ENCODE measurements around the gene VPS4A.

- TF ChIP-seq CTCF (IDR thresholded peaks at IDR 0.05; ENCODE audit: low read depth, low read length) (no peak), EZH2phosphoT487 (IDR thresholded peaks at IDR 0.05; ENCODE audit: low read depth) (no peak)
Observed at GRCh38 chr16:69298261-69298660, 12.9 kb upstream of the VPS4A start.

Data from OCI-LY3 (cell line).